ENCODE results near the gene MREG.
"Not testable (repeated sequence)": the region's sequence is repeated elsewhere in the genome, so short reads cannot be mapped to it uniquely, and the experiment has no call there.

The MREG gene

GRCh38 chr2:216012830-216013079 is 596 bp downstream of the MREG start:
- no peak for DNase-seq (ENCODE audit: extremely low read depth, low read depth)
- TF ChIP-seq, protein P1, sequence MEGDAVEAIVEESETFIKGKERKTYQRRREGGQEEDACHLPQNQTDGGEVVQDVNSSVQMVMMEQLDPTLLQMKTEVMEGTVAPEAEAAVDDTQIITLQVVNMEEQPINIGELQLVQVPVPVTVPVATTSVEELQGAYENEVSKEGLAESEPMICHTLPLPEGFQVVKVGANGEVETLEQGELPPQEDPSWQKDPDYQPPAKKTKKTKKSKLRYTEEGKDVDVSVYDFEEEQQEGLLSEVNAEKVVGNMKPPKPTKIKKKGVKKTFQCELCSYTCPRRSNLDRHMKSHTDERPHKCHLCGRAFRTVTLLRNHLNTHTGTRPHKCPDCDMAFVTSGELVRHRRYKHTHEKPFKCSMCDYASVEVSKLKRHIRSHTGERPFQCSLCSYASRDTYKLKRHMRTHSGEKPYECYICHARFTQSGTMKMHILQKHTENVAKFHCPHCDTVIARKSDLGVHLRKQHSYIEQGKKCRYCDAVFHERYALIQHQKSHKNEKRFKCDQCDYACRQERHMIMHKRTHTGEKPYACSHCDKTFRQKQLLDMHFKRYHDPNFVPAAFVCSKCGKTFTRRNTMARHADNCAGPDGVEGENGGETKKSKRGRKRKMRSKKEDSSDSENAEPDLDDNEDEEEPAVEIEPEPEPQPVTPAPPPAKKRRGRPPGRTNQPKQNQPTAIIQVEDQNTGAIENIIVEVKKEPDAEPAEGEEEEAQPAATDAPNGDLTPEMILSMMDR (IDR thresholded peaks at IDR 0.05; ENCODE audit: low read depth, low read length): no peak

DNA sequence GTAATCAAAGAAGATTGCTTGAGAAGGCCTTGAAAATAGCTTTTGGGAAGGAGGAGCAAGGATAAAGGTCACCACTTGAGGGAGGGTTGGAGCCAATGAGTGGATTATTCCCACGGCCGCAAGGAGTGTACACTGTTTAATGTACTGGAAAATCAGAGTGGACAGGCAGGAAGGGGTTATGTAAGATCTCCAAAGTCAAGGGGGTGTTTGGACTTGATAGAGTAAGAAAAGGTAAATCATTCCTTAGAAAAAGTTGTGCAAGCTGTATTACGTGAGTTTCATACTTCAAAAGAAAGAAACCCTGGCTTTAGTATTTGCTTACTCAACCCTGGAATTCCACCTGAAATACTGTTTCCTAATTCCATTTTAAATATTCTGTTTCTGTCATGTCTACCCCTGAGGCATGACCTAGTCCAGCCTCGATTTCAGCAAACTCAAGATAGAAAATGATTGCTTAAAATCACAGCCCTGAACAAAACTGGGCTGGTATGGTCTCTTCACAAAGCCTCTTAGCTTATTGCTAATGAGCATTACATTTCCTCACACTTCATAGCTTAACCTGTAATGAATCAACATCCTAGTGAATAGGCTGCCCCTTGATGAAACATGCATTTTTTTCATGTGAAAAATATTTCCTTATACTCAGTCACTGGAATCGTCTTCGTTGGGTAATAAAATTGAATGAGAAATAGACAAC is 1.1 kb downstream of the MREG start:
- TF ChIP-seq, protein P1 (IDR thresholded peaks at IDR 0.05; ENCODE audit: low read depth, low read length): no peak
- DNase-seq (ENCODE audit: extremely low read depth, low read depth): no peak

DNA sequence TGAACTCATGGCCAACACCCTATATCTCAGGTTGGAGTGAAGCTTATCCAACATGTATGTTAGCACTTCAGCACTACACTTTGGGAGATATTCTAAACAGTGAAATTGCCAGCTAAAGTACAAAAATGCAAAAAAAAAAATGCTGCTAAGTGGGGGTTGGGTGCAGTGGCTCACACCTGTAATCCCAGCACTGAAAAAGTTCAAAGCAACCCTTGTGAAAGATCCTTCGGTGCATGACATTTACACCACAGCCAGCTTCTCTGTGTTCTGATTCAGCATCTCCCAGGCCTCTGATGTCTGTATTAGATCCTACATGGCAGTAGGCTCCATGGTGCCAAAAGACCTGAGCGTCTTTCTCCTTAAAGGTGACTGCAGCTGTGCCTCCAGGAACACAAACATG is 4.1 kb downstream of the MREG start:
- not testable (repeated sequence) for DNase-seq (ENCODE audit: extremely low read depth, low read depth)

- DNase-seq (ENCODE audit: extremely low read depth, low read depth): no peak
- TF ChIP-seq, protein P1 (IDR thresholded peaks at IDR 0.05; ENCODE audit: low read depth, low read length): no peak
Observed at GRCh38 chr2:216008387-216008786, 5.0 kb downstream of the MREG start.

DNA sequence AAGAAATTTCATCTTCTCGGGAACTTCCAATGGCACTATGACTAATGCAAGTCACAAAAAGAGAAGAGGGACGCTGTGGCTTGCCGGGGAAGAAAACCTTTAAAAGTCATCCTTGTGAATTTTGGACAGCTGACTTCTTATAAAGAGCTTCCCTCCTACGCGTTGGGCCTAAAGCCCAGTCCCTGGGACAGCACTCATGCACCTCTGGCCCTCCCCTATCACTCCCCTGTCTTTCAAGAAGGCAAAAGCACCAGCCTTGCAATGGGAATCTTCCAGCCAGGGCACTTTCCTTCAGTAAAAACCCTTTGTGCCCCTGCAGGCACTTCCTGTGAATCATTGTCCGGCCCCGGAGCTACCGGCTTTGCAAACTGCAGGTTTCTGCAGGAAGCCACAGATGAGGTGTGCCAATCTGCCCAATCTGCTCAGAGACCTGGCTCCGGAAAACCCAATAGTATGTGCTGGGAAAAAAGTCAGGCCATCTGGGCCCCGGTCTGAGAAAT is 7.1 kb downstream of the MREG start:
- TF ChIP-seq, protein P1 (IDR thresholded peaks at IDR 0.05; ENCODE audit: low read depth, low read length): no peak
- no peak for DNase-seq (ENCODE audit: extremely low read depth, low read depth)

- no peak for DNase-seq (ENCODE audit: extremely low read depth, low read depth)
- TF ChIP-seq, protein P1 (IDR thresholded peaks at IDR 0.05; ENCODE audit: low read depth, low read length): no peak
Observed at GRCh38 chr2:216004697-216005283, 8.6 kb downstream of the MREG start.

GRCh38 chr2:216003876-216004696 is 9.3 kb downstream of the MREG start:
- DNase-seq (ENCODE audit: extremely low read depth, low read depth): no peak
- TF ChIP-seq, protein P1 (IDR thresholded peaks at IDR 0.05; ENCODE audit: low read depth, low read length): no peak
